ENCODE measurements around the gene PLXNA2.

- TF ChIP-seq CTCF (IDR thresholded peaks at IDR 0.05) (no peak), POLR2A (IDR thresholded peaks at IDR 0.05) (no peak)
These were observed 145.4 kb downstream of the PLXNA2 start for GRCh38 chr1:208098773-208099172.
